A549 (cell line): ENCODE results near the gene ARHGAP28.

ENCODE experiments used
- BHLHE40 ChIP-seq: IDR thresholded peaks from 2 replicates; pipeline ENCODE4 v1.6.1; 2012; ENCODE audit warnings: low read depth, low read length, inconsistent platforms
- CBX8 ChIP-seq: fragments of 200-600 bp; sonication (generic); IDR thresholded peaks from 2 replicates; pipeline ENCODE4 v1.6.1; 2016
- CTCF ChIP-seq: fragments of >200 bp; sonication (Bioruptor Twin); formaldehyde crosslinking; IDR thresholded peaks from 3 replicates; pipeline ENCODE4 v1.5.1; 2016
- EP300 ChIP-seq, 2 experiments: fragments of >200 bp; sonication (Bioruptor Twin); formaldehyde crosslinking; IDR thresholded peaks; 2 replicates in 1 of 2; 3 replicates in 1 of 2; pipeline ENCODE4 v1.6.1; 2016 to 2017
- MAFK ChIP-seq: fragments of 450-650 bp; IDR thresholded peaks from 2 replicates; pipeline ENCODE4 v1.6.1; 2014; ENCODE audit not compliant: partially characterized antibody

- TF ChIP-seq CBX8 (no peak), EP300 (IDR thresholded peaks at IDR 0.05) (no peak), CTCF (no peak), MAFK (no peak), BHLHE40 (no peak)
These were observed 147.1 kb downstream of the ARHGAP28 start for GRCh38 chr18:6876641-6877041.
